HK-2 (cell line): ENCODE measurements around the gene PLCD1.
"Not testable (repeated sequence)": the region's sequence is repeated elsewhere in the genome, so short reads cannot be mapped to it uniquely, and the experiment has no call there.

Experiments used
- DNase-seq: peaks from one replicate; pipeline ENCODE4 v3.0.0-alpha.2; 2018; ENCODE audit not compliant: unreplicated experiment

The PLCD1 gene

GRCh38 chr3:38029400-38030125 lies at the start of gene PLCD1:
PLCD1 (minus strand) TSS chr3:38029642; CDS start chr3:38029539, 103 bp downstream.
- no peak for DNase-seq

GRCh38 chr3:38077073-38077472 lies 47.6 kb upstream of the PLCD1 start:
- not testable (repeated sequence) for DNase-seq

- no peak for DNase-seq
Measured at GRCh38 chr3:38070013-38070412, 40.6 kb upstream of the PLCD1 start.

- DNase-seq, result no peak
Measured at GRCh38 chr3:38067508-38068233, 38.2 kb upstream of the PLCD1 start.

- not testable (repeated sequence) for DNase-seq
Measured at GRCh38 chr3:38064453-38064852, 35.0 kb upstream of the PLCD1 start.

GRCh38 chr3:38062809-38063208 lies 33.4 kb upstream of the PLCD1 start:
- no peak for DNase-seq

GRCh38 chr3:38059591-38059990 lies 30.1 kb upstream of the PLCD1 start:
- no peak for DNase-seq

GRCh38 chr3:38059148-38059547 lies 29.7 kb upstream of the PLCD1 start:
- DNase-seq, result no peak

- DNase-seq, result no peak
Measured at GRCh38 chr3:38054499-38055001, 25.1 kb upstream of the PLCD1 start.

- DNase-seq, result not testable (repeated sequence)
Measured at GRCh38 chr3:38053813-38054498, 24.5 kb upstream of the PLCD1 start.

GRCh38 chr3:38053286-38053685 lies 23.8 kb upstream of the PLCD1 start:
- not testable (repeated sequence) for DNase-seq

GRCh38 chr3:38051131-38051530 lies 21.7 kb upstream of the PLCD1 start:
- DNase-seq, result no peak

- DNase-seq, result no peak
Measured at GRCh38 chr3:38049358-38050126, 20.1 kb upstream of the PLCD1 start.

- no peak for DNase-seq
Measured at GRCh38 chr3:38047896-38048295, 18.5 kb upstream of the PLCD1 start.

GRCh38 chr3:38046821-38047220 lies 17.4 kb upstream of the PLCD1 start:
- no peak for DNase-seq

- DNase-seq, result no peak
Measured at GRCh38 chr3:38046027-38046426, 16.6 kb upstream of the PLCD1 start.

- no peak for DNase-seq
Measured at GRCh38 chr3:38043486-38043885, 14.0 kb upstream of the PLCD1 start.

GRCh38 chr3:38040401-38040800 lies 11.0 kb upstream of the PLCD1 start:
- no peak for DNase-seq

- no peak for DNase-seq
Measured at GRCh38 chr3:38039899-38040261, 10.4 kb upstream of the PLCD1 start.

- no peak for DNase-seq
Measured at GRCh38 chr3:38039101-38039898, 9.9 kb upstream of the PLCD1 start, which contains the start of gene DLEC1. DLEC1 (plus strand) TSS chr3:38039208; CDS start chr3:38039226, 18 bp downstream.

- DNase-seq, result no peak
Measured at GRCh38 chr3:38038447-38038911, 9.0 kb upstream of the PLCD1 start.
